ENCODE measurements around the gene CGA. TPM values are rescaled to one million over a fixed set of nuclear protein-coding genes. Genes with fewer than 3 reads are reported as not detected.

The CGA gene
- total RNA-seq, 2 experiments from 2014 or later: not detected

DNA sequence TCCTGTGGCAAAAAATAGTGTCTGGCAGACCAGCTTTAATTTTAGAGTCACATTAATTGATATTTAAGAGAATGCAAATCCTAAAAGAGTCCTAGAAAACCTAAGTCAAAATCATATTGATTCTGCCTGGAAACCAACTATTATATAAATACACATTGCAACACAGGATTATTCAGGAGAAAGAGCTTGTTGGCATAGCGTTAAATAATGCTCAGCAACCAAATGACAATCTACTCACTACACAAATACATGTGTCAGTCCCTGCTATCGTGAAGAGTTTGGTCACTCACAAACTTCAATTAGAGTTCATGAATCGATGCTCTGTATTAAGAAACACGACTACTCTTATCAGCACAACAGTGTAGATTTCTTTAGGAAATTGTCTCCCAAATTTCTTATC is 54.2 kb downstream of the CGA start:
- H3K36me3 Mint-ChIP-seq (ENCODE audit: low read depth): no peaks in the 10 kb centered on the region
- H3K27ac Mint-ChIP-seq: no peak overlapping the region
- no peak overlapping the region for H3K4me3 Mint-ChIP-seq
- no peaks in the 10 kb centered on the region for H3K9me3 Mint-ChIP-seq
- ChIA-PET POLR2A (no interaction called here), CTCF (no interaction called here)
- peaks cover 7% of the 10 kb centered on the region for H3K27me3 Mint-ChIP-seq
- DNase-seq: no peak
- H3K4me1 Mint-ChIP-seq: no peaks in the 10 kb centered on the region

Other genes starting within 250 kb of the CGA start
- gene HTR1E, start 157.6 kb downstream of the CGA start, total RNA-seq: not detected
- gene ZNF292, start 60.5 kb upstream of the CGA start, total RNA-seq: 10 to 100 TPM; 58.8 to 59.3 TPM
- gene SMIM8, start 227.5 kb upstream of the CGA start, total RNA-seq: 1 to 10 TPM; 6.5 to 7.1 TPM
- not detected for gene GJB7, start 234.2 kb upstream of the CGA start, total RNA-seq
- gene C6orf163, start 249.7 kb upstream of the CGA start, total RNA-seq: 1 to 10 TPM in 1 of 2 experiments, under 1 TPM in 1; 0.86 to 1.4 TPM

Data from activated CD4-positive, alpha-beta memory T cell treated with anti-CD3 and anti-CD28 coated beads, Interleukin-2, amount 10 ng/mL, durations not matched to agents 7 days and 5 days (primary cell).